ENCODE measurements around the gene RNF34.

The RNF34 gene

DNA sequence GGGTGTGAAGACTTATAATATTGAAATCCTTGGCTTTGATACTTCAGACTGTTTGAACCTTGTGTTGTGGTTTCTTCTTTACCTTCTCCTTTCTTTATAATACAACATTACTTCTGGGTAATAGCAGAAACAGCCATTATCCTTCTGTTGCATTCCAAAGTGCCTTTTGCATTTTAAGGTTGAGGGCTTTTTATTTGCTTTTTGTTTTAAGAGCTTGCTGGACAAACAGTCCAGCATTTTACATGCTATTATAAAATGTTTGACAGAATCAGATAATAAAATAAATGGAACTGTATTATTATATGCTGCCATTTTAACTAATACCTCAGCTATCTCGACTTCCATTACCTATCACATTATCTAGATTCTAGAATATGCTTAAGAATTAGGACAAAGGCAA lies 14.0 kb downstream of the RNF34 start:
- no peak overlapping the region for H3K27ac Mint-ChIP-seq
- H3K4me1 Mint-ChIP-seq = peaks cover 32% of the 10 kb centered on the region
- H3K27me3 Mint-ChIP-seq = no peaks in the 10 kb centered on the region
- no peak overlapping the region for H3K4me3 Mint-ChIP-seq
- no peaks in the 10 kb centered on the region for H3K9me3 Mint-ChIP-seq
- H3K36me3 Mint-ChIP-seq = peaks cover 6% of the 10 kb centered on the region

DNA sequence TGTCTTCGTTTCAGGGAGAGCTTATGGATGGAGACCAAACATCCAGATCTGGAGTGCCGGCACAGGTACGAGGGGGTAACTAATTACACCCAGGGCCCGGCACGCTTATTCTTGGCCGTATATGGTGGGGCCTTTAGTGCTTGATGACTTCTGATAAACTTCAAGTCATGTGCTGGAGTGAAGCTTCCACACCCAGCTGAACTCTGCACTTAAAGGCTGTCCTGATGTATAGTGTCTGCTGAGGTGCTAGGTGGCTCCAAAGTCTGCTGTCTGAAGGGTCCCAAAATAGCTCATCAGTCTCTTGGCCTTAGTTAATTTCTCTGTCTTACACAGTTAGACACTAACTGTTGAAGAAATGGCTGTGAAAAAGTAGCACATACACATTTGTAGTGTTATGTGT lies 17.9 kb downstream of the RNF34 start:
- Mint-ChIP-seq H3K36me3 (peaks cover 17% of the 10 kb centered on the region), H3K27ac (no peak overlapping the region), H3K4me1 (peaks cover 27% of the 10 kb centered on the region), H3K27me3 (no peaks in the 10 kb centered on the region), H3K9me3 (no peaks in the 10 kb centered on the region), H3K4me3 (no peak overlapping the region)

DNA sequence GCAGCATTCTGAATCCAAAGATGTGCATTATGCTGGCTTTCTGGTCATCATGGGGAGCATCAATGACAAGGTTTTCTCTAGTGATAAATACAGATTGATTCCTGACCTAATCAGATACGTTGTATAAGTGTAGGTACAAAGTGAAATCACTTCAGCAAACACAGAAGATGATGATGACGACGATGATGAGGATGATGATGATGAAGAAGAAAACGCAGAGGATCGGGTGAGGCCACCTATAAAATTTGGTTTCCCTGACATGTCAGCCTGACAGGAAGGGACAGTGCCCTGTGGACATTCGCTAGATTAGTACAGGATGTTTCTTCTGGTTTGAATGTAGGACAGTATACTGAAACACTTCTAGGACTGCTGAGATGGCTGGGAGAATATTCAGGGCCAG lies 20.2 kb downstream of the RNF34 start:
- Mint-ChIP-seq H3K36me3 (peaks cover 18% of the 10 kb centered on the region), H3K27ac (peak overlapping the region; percentile 6), H3K9me3 (no peaks in the 10 kb centered on the region), H3K27me3 (no peaks in the 10 kb centered on the region), H3K4me1 (peaks cover 17% of the 10 kb centered on the region), H3K4me3 (no peak overlapping the region)

DNA sequence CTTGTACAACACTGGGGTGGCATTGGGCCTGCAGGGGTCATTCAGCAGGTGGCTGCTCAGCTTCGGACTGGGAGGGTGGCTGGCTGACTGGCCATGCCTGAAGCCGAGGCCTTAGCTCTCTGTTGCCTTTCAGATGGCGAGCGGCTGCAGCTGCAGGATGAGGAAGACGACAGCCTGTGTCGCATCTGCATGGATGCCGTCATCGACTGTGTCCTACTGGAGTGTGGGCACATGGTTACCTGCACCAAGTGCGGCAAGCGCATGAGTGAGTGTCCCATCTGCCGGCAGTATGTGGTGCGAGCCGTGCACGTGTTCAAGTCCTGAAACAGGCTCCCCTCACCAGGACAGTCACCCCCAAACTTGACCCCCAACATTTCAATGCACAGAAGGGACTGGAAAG lies 23.3 kb downstream of the RNF34 start:
- H3K4me1 Mint-ChIP-seq = peaks cover 6% of the 10 kb centered on the region
- H3K27ac Mint-ChIP-seq = no peak overlapping the region

DNA sequence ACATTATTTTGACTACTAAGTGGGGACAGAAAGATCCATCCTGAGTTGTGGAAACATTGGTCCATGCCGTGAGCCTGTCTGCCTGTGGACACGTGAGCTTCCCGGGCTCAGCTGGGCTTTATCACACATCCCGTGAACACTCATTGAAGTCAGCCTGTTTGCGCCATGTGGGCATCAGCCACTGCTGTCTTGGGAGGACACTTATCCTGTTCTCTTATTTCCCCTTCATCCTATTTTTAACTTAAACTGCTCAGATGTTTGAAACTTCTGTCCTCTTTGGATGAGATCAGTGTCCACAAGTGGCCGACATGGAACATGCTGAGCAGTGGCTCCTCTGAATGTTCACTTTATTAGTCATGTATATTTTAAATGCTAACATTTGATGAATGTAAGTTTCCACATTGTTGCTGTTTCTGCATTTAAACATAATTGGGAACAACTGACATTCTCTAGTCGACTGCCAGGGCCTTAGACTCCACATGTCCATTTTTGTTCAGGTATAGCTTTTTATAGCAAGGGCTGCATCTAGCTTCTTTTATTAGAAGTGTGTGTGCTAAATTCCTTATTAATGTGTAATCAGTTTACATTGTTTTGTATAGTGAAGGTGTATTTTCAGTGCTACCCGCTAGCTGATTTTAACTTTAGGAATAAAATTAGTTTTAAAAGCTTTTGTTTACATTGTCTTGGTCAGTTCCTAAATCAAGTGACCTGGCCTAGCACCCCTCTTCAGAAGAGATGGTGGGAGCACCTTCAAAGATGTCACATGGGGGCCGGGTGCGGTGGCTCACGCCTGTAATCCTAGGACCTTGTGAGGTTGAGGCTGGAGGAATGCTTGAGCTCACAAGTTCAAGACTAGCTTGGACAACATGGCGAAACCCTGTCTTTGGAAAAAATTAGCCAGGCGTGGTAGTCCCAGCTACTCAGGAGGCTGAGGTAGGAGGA lies 24.0 kb downstream of the RNF34 start:
- Mint-ChIP-seq H3K4me1 (peaks cover 6% of the 10 kb centered on the region), H3K4me3 (no peak overlapping the region), H3K9me3 (no peaks in the 10 kb centered on the region), H3K27ac (peak overlapping the region; percentile 55), H3K27me3 (no peaks in the 10 kb centered on the region), H3K36me3 (peaks cover 13% of the 10 kb centered on the region)

More for the DNA sequence above, 23.3 kb downstream of the RNF34 start:
- no peaks in the 10 kb centered on the region for H3K27me3 Mint-ChIP-seq
- H3K9me3 Mint-ChIP-seq = no peaks in the 10 kb centered on the region
- H3K4me3 Mint-ChIP-seq = no peak overlapping the region
- H3K36me3 Mint-ChIP-seq = peaks cover 13% of the 10 kb centered on the region

DNA sequence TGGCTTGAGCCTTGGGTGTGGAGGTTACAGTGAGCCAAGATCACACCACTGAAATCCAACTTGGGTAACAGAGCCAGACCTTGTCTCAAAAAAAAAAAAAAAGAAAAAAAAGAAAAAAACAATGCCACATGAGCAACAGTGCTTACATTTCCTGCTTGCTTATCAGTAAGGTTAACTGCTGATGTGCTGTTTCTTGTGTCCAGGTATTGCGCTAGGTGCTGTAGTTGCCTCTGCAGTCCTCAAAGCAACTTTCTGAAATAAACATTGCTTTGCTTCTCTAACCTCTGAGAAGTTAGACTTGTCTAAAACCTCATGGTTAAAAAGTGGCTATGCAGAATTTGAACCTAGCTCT lies 24.7 kb downstream of the RNF34 start:
- Mint-ChIP-seq H3K4me3 (no peak overlapping the region), H3K27ac (no peak overlapping the region), H3K27me3 (no peaks in the 10 kb centered on the region), H3K4me1 (peaks cover 6% of the 10 kb centered on the region), H3K36me3 (peaks cover 17% of the 10 kb centered on the region), H3K9me3 (no peaks in the 10 kb centered on the region)

DNA sequence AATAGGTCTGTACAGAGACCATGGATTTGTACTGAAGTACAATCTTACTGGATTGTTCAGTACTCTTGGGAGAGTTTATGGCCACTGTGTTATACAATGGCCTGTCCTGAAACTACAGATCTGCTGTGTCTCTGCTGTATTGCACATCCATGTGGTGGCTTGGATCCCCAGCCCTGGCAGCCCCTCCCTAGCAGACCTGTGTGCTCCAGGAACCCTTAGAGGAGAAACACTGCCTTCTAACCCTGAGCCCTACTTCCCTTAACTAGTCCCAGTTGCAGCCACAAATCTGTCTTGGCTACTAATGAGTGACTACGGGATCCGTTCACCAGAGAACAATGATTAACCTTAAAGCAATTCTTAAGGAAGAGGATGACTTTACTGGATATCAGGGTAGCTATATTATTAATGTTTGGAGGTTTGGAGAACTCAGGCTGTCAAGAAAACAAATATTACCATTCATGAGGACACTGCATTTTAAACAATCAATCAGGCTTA lies 27.7 kb downstream of the RNF34 start:
- no peaks in the 10 kb centered on the region for H3K9me3 Mint-ChIP-seq
- no peak overlapping the region for H3K4me3 Mint-ChIP-seq
- H3K36me3 Mint-ChIP-seq = peaks cover 8% of the 10 kb centered on the region
- H3K4me1 Mint-ChIP-seq = no peaks in the 10 kb centered on the region
- no peaks in the 10 kb centered on the region for H3K27me3 Mint-ChIP-seq
- H3K27ac Mint-ChIP-seq = peak overlapping the region; percentile 35

DNA sequence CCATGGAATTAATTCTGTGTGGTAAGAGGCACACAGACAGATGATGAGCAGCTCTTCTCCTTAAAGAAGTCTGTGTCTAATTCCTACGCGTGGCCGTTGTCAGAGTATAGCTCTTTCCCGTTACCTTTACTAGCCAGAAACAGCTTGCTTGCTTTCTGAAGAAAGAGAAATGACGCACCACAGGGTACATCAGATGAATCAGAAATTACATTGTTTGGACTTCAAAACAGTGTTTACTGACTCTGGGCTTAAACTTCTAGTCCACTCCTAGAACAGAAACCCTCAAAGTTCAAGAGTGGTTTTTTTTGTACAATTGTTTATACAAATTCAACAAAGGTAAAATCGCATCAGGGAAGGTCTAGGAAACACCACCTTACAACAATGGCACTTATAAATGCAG lies 29.0 kb downstream of the RNF34 start:
- H3K27ac Mint-ChIP-seq = peak overlapping the region; percentile 36
- H3K27me3 Mint-ChIP-seq = no peaks in the 10 kb centered on the region
- H3K4me3 Mint-ChIP-seq = no peak overlapping the region
- peaks cover 6% of the 10 kb centered on the region for H3K36me3 Mint-ChIP-seq
- H3K9me3 Mint-ChIP-seq = no peaks in the 10 kb centered on the region
- no peaks in the 10 kb centered on the region for H3K4me1 Mint-ChIP-seq

DNA sequence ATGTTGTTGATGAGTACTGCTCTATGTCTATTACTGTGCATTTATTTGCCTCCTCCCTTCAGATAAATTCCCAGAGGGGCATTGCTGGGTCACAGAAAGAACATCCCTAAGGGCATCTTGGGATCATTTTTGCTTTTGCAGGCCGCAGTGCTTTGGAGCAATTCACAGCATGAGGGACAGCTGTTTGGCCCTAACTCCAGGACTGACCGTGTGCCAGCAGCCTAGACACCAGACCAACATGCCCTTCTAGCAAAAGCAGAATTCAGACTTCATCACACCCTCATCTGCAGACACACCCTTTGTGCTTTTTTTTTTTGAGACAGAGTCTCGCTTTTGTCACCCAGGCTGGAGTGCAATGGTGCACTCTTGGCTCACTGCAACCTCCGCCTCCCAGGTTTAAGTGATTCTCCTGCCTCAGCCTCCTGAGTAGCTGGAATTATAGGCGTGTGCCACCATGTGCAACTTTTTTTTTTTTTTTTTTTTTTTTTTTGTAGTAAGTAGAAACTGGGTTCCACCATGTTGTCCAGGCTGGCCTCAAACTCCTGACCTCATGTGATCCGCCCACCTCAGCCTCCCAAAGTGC lies 31.0 kb downstream of the RNF34 start:
- peaks cover 9% of the 10 kb centered on the region for H3K36me3 Mint-ChIP-seq
- no peak overlapping the region for H3K4me3 Mint-ChIP-seq
- H3K27ac Mint-ChIP-seq = no peak overlapping the region
- no peaks in the 10 kb centered on the region for H3K27me3 Mint-ChIP-seq
- H3K9me3 Mint-ChIP-seq = no peaks in the 10 kb centered on the region
- H3K4me1 Mint-ChIP-seq = no peaks in the 10 kb centered on the region

DNA sequence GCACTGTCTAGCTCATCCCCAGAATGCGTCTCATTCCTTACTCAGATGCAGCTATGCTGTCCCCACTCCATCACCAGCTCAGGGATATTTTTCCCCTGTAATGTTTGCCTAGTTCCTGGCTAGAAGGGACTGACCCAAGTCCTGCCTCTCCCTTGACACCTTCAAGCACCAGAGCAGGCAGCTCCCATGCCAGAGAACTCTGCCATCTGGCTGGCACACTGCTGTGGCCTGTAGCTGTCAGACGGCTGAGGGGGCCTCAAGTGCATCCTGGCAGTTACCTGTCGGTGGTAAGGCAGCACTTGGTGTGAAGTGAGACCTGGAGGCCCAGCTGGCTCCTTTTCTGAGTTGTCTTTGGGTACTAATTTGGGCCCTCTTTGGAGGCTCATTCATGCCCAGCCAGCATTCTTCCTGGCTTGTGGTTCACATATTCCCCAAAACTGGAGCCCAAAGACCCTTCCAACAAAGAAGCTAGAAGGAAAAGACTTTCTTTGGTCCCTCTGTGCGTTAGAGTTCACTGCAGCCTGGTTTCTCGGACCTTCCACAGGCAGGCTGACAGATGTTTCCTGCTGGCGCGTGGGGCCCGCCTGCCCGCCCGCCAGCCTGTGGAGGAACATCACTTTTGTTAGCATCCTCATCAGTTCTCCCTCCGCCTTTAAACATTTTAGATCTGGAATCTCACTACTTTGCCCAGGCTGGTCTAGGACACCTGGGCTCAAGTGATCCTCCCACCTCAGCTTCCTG lies 33.0 kb downstream of the RNF34 start:
- H3K4me1 Mint-ChIP-seq = peaks cover 8% of the 10 kb centered on the region
- no peaks in the 10 kb centered on the region for H3K9me3 Mint-ChIP-seq
- H3K4me3 Mint-ChIP-seq = no peak overlapping the region
- H3K27ac Mint-ChIP-seq = peak overlapping the region; percentile 52
- H3K27me3 Mint-ChIP-seq = no peaks in the 10 kb centered on the region
- peaks cover 18% of the 10 kb centered on the region for H3K36me3 Mint-ChIP-seq

DNA sequence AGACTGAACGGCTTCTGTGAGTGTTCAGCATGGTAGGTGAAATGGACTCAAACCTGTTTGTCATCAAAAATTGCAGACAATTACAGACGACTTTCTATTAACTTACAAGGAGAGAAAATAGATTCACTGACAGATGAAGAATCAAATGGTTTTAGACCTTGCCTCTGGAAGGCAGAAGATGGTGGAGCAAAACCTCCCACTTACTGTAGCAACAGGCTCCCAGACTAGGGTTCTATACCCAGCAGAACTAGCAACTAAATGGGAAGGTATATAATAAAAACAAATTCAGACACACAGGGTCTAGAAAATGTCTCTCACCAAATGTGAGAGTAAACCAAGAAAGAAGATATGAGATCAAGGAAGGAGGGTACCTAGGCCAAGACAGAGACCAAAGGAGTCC lies 36.8 kb downstream of the RNF34 start:
- Mint-ChIP-seq H3K9me3 (no peaks in the 10 kb centered on the region), H3K27me3 (no peaks in the 10 kb centered on the region), H3K4me1 (peaks cover 8% of the 10 kb centered on the region)

DNA sequence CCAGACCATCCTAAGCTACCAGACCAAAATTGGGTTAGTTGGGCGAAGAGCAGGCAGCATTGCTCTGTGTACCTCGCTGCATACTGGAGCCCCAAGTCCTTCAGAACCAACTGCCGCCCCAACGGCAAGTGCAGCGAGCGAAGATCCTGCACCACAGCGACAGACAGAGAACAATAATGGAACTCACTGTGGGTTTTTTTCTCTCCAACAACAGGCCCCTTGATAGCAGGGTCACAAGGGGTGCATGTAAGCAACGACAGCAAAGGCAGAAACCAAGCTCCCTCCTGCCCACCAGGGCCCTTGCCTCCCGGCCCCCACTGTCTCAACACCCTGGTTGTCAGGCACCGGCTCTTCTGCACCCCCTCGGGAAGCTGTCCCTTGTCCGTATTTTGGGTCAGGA lies 39.0 kb downstream of the RNF34 start:
- Mint-ChIP-seq H3K27ac (no peak overlapping the region), H3K27me3 (no peaks in the 10 kb centered on the region), H3K9me3 (no peaks in the 10 kb centered on the region), H3K4me3 (no peak overlapping the region), H3K4me1 (peaks cover 11% of the 10 kb centered on the region), H3K36me3 (peaks cover 26% of the 10 kb centered on the region)

More for the DNA sequence above, 36.8 kb downstream of the RNF34 start:
- H3K27ac Mint-ChIP-seq = peak overlapping the region; percentile 18
- H3K36me3 Mint-ChIP-seq = peaks cover 22% of the 10 kb centered on the region
- H3K4me3 Mint-ChIP-seq = no peak overlapping the region

DNA sequence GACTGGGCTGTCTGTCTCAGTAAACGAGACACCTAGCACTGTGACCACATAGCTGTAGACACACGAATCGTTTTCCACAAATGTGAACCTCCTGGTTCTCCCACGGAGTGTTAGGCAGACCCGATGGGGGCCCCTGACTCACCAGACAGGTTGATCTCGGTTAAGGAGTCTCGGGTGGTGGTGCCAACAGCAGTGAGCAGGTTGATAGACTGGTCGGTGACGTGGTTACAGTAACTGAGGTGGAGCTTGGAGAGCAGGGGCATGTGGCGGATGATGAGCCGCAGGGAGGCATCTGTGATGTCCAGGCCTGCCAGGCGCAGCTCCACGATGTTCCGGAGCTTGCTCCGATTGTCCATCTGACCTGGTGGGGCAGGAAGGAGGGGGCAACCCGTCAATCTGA lies 39.8 kb downstream of the RNF34 start:
- Mint-ChIP-seq H3K4me1 (peaks cover 11% of the 10 kb centered on the region), H3K27me3 (no peaks in the 10 kb centered on the region), H3K9me3 (no peaks in the 10 kb centered on the region), H3K36me3 (peaks cover 26% of the 10 kb centered on the region), H3K27ac (no peak overlapping the region), H3K4me3 (no peak overlapping the region)

DNA sequence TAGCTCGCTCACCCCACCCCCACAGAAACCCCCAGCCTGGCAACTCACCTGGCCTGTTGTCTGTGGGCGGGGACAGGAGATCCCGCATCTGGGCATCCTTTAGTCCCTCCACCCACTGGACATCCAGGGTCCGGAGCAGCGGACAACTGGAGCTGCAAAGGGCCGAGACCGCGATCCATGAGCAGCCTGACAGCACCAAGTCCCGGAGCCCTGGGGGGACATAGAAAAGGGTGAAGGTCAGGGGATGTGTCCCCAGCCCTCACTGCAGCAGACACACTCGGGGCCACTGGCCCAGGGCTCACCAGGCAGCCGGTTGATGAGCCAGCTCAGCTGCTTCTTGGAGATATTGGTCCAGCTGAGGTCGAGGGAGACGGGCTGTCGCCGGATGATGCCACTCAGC lies 40.9 kb downstream of the RNF34 start:
- Mint-ChIP-seq H3K36me3 (peaks cover 23% of the 10 kb centered on the region), H3K27ac (no peak overlapping the region), H3K4me1 (peaks cover 11% of the 10 kb centered on the region), H3K9me3 (no peaks in the 10 kb centered on the region), H3K27me3 (no peaks in the 10 kb centered on the region), H3K4me3 (no peak overlapping the region)

DNA sequence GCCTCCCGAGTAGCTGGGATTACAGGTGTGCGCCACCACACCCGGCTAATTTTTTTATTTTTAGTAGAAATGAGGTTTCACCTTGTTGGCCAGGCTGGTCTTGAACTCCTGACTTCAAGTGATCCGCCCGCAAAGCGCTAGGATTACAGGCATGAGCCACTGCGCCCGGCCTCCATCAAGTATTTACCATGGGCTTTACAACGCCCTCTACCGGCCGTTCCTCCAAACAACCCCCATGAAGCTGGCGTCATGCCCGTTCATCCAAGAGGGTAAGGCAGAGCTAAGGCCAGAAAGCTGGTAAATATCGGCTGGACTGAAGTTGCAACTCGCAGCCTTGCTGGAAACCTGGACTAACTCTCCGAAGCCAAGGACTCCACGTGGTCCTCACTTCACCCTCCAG lies 41.6 kb downstream of the RNF34 start:
- no peak overlapping the region for H3K27ac Mint-ChIP-seq
- H3K27me3 Mint-ChIP-seq = no peaks in the 10 kb centered on the region
- H3K9me3 Mint-ChIP-seq = no peaks in the 10 kb centered on the region
- H3K4me3 Mint-ChIP-seq = no peak overlapping the region
- peaks cover 11% of the 10 kb centered on the region for H3K4me1 Mint-ChIP-seq
- peaks cover 20% of the 10 kb centered on the region for H3K36me3 Mint-ChIP-seq
